IPS-15b (cell line): ENCODE data around the gene PLSCR2.
"Not testable (repeated sequence)": the region's sequence is repeated elsewhere in the genome, so short reads cannot be mapped to it uniquely, and the experiment has no call there.

Source experiments
- H3K27me3 ChIP-seq: one replicate; pipeline ENCODE4 v1.6.1; 2013; ENCODE audit warnings: low read length; ENCODE audit not compliant: control insufficient read depth, insufficient read depth
- H3K36me3 ChIP-seq: one replicate; pipeline ENCODE4 v1.6.1; 2013; ENCODE audit warnings: low read length; ENCODE audit not compliant: control insufficient read depth, insufficient read depth
- H3K4me1 ChIP-seq: one replicate; pipeline ENCODE4 v1.6.1; 2013; ENCODE audit warnings: mild to moderate bottlenecking, low read length; ENCODE audit not compliant: control insufficient read depth, insufficient read depth
- H3K4me3 ChIP-seq: one replicate; pipeline ENCODE4 v1.5.1; 2013; ENCODE audit warnings: low read depth, low read length
- H3K9ac ChIP-seq: one replicate; pipeline ENCODE4 v1.6.1; 2013; ENCODE audit warnings: low read depth, mild to moderate bottlenecking, low read length
- H3K9me3 ChIP-seq: one replicate; pipeline ENCODE4 v1.6.1; 2013; ENCODE audit warnings: mild to moderate bottlenecking, low read length; ENCODE audit not compliant: control insufficient read depth, insufficient read depth

Gene PLSCR2

DNA sequence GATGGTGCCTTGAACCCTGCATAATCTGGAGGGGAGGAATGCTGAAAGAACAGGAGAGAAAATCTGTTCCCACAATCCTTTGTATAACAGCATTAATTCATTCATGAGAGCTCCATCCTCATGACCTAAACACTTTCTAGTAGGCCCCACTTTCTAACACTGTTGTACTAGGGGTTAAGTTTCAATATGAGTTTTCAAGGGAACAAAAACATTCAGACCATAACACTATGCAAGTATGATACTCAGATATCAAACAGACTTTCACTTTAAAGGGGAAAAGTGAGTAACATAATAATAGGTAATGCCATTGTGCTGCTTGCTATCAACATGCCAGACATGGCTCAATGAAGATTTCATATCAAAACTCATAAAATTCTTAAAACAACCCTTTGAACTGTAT, 32.4 kb upstream of the PLSCR2 start:
- Histone ChIP-seq H3K4me1 (peaks cover 13% of the 10 kb centered on the region), H3K27me3 (no peaks in the 10 kb centered on the region), H3K9me3 (no peaks in the 10 kb centered on the region), H3K36me3 (no peaks in the 10 kb centered on the region), H3K9ac (no peak overlapping the region), H3K4me3 (no peak overlapping the region)

DNA sequence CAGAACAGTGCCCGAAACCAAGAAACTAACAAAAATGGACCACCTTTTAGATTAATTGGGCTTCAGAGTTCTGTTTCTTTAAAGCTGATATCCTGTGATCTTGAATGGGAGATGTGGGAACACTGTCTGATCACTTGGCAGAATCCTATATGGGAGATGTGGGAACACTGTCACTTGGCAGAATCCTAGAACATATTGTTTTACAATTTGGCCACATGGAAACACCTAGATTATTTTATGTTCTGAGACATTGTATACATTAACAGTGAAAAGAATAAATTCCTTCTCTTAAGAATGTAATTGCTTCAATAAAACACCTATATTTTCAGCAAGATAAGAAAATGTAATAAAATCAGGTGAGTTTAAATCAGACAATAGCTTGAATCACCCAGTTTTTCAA, 30.3 kb upstream of the PLSCR2 start:
- no peaks in the 10 kb centered on the region for H3K27me3 ChIP-seq
- no peak overlapping the region for H3K9ac ChIP-seq
- H3K4me1 ChIP-seq, result peaks cover 4% of the 10 kb centered on the region
- H3K4me3 ChIP-seq, result no peak overlapping the region
- no peaks in the 10 kb centered on the region for H3K36me3 ChIP-seq
- no peaks in the 10 kb centered on the region for H3K9me3 ChIP-seq

DNA sequence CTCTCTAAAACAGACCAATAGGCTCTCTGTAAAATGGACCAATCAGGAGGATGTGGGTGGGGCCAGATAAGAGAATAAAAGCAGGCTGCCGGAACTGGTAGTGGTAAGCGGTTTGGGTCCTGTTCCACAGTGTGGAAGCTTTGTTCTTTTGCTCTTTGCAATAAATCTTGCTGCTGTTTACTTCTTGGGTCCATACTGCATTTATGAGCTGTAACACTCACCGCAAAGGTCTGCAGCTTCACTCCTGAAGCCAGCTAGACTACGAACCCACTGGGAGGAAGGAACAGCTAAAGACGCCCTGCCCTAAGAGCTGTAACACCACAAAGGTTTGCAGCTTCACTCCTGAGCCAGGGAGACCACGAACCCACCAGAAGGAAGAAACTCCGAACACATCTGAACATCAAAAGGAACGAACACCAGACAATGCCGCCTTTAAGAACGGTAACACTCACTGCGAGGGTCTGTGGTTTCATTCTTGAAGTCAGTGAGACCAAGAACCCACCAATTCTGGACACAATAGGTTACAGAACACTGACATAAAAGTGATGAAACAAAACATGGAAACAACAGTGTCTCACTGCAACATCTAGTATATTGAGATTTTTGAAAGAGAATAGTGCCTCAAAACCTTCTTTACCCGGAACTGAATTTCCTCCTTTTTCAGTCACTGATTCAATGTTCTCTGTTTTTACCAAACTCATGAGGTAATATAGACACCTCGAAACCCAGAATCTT, 28.8 kb upstream of the PLSCR2 start:
- Histone ChIP-seq H3K9ac (no peak overlapping the region), H3K36me3 (no peaks in the 10 kb centered on the region), H3K27me3 (no peaks in the 10 kb centered on the region), H3K4me3 (no peak overlapping the region), H3K4me1 (peaks cover 3% of the 10 kb centered on the region), H3K9me3 (no peaks in the 10 kb centered on the region)

DNA sequence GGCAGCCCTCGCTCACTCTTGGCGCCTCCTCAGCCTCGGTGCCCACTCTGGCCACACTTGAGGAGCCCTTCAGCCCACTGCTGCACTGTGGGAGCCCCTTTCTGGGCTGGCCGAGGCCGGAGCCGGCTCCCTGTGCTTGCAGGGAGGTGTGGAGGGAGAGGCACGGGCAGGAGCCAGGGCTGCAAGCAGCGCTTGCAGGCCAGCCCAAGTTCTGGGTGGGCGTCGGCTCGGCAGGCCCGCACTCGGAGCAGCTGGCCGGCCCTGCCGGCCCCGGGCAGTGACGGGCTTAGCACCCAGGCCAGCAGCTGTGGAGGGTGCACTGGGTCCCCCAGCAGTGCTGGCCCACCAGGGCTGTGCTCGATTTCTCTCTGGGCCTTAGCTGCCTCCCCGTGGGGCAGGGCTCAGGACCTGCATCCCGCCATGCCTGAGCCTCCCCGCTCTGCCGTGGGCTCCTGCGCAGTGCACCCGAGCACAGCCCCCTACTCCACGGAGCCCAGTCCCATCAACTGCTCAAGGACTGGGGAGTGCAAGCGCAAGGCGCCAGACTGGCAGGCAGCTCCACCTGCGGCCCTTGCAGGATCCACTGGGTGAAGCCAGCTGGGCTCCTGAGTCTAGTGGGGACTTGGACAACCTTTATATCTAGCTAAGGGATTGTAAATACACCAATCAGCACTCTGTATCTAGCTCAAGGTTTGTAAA, 27.9 kb upstream of the PLSCR2 start:
- not testable (repeated sequence) for H3K9ac ChIP-seq, H3K4me3 ChIP-seq, H3K9me3 ChIP-seq, H3K27me3 ChIP-seq, H3K4me1 ChIP-seq, H3K36me3 ChIP-seq

DNA sequence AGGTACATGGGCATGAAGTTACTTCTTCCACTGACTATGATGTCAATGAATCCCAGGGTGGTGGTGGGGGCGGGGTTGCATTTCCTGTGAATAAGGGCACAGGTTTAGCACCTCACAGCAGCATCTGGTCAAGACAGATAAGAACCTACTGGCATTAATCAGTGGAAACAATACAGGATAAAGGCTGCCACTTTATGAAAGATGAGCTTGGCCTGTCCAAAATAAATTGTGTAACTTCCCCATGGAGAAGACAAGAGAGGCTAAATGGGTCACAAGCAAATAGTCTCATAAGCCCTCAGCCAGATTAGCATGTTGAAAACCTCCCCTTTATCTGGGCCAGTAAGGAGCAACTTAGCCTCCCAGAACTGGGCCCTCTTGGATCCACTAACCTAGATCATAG, 27.4 kb upstream of the PLSCR2 start:
- Histone ChIP-seq H3K9ac (no peak overlapping the region), H3K36me3 (no peaks in the 10 kb centered on the region), H3K9me3 (no peaks in the 10 kb centered on the region), H3K4me3 (no peak overlapping the region), H3K4me1 (peaks cover 3% of the 10 kb centered on the region), H3K27me3 (no peaks in the 10 kb centered on the region)

DNA sequence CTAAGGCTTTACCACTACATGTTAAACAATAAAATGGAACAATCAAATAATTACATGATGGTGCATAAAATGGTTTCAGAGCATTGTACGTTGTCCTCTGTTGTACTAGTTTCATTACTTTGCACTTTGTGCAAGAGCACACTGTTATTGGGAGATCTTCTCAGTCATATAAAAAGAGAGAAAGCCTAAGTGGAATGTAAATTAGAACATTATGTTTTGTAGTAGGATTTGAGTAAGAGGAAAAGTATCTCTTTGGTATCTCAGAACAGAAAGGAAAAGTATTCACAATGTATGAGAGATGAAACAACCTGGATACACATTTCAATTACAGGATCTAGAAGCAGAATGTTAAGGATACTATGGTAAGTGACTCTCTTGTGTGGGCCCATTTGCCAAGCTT, 26.9 kb upstream of the PLSCR2 start:
- Histone ChIP-seq H3K9ac (no peak overlapping the region), H3K36me3 (no peaks in the 10 kb centered on the region), H3K4me3 (no peak overlapping the region), H3K27me3 (no peaks in the 10 kb centered on the region), H3K9me3 (no peaks in the 10 kb centered on the region), H3K4me1 (peaks cover 3% of the 10 kb centered on the region)

DNA sequence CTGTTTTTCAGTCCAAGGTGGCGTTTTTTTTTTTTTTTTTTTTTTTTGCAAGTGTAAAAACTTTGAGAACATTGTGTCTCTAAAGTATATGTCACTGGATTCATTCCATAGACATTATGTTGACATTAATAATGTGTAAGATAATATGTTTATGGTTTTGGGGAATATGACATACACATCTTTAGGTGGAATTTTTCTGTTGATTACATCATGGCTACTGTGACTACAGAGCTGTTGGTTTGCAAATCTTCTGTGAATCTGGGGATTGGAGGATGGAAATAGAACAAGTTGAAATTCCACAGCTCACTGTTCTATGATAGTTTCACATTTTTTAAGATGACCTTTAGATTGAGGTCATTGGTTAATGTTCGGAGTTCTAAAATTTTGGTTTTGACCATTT, 24.4 kb upstream of the PLSCR2 start:
- Histone ChIP-seq H3K27me3 (no peaks in the 10 kb centered on the region), H3K9me3 (no peaks in the 10 kb centered on the region), H3K4me1 (peaks cover 3% of the 10 kb centered on the region), H3K4me3 (no peak overlapping the region), H3K36me3 (no peaks in the 10 kb centered on the region), H3K9ac (no peak overlapping the region)

DNA sequence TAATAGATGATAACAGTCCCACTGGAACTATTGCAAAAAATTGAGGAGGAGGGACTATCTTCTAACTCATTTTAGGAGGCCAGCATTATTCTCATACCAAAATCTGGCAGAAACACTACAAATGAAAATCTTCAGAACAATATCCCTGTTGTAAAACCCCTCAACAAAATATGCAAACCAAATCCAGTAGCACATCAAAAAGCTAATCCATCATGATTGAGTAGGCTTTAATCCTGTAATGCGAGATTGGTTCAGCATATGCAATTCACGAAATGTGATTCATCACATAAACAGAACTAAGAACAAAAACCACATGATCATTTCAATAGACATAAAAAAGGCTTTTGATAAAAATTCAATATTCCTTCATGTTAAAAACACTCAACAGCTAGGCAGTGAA, 23.9 kb upstream of the PLSCR2 start:
- Histone ChIP-seq H3K4me3 (no peak overlapping the region), H3K36me3 (no peaks in the 10 kb centered on the region), H3K27me3 (no peaks in the 10 kb centered on the region), H3K9me3 (no peaks in the 10 kb centered on the region), H3K4me1 (peaks cover 3% of the 10 kb centered on the region), H3K9ac (no peak overlapping the region)

DNA sequence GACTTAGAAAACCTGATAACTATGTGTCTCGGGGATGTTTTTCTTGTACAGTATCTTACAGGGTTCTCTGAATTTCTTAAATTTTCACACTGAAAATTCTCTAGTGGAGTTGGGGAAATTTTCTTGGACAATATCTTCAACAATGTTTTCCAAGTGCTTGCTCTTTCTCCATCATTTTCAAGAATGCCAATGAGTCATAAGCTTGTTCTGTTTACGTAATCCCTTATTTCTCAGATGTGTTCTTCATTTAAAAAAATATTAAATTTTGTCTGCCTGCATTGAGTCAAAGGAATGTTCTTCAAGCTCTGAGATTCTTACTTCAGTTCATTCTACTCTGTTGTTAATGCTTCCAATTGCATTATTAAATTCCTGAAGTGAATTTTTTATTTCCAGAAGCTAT, 21.9 kb upstream of the PLSCR2 start:
- Histone ChIP-seq H3K4me1 (peaks cover 3% of the 10 kb centered on the region), H3K4me3 (no peak overlapping the region), H3K27me3 (no peaks in the 10 kb centered on the region), H3K36me3 (no peaks in the 10 kb centered on the region), H3K9me3 (no peaks in the 10 kb centered on the region), H3K9ac (no peak overlapping the region)

DNA sequence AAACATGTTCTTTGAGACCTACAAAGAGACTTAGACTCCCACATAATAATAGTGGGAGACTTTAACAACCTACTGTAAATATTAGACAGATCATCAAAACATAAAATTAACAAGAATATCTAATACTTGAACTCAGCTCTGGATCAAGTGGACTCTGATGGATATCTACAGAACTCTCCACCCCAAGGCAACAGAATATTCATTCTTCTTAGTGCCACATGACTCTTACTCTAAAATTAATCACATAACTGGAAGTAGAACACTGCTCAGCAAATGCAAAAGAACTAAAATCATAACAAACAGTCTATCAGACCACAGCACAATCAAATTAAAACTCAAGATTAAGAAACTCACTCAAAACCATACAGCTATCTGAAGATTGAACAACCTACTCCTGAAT, 15.9 kb upstream of the PLSCR2 start:
- no peak overlapping the region for H3K4me3 ChIP-seq
- no peak overlapping the region for H3K9ac ChIP-seq
- no peaks in the 10 kb centered on the region for H3K27me3 ChIP-seq
- no peaks in the 10 kb centered on the region for H3K9me3 ChIP-seq
- H3K36me3 ChIP-seq, result no peaks in the 10 kb centered on the region
- no peaks in the 10 kb centered on the region for H3K4me1 ChIP-seq

DNA sequence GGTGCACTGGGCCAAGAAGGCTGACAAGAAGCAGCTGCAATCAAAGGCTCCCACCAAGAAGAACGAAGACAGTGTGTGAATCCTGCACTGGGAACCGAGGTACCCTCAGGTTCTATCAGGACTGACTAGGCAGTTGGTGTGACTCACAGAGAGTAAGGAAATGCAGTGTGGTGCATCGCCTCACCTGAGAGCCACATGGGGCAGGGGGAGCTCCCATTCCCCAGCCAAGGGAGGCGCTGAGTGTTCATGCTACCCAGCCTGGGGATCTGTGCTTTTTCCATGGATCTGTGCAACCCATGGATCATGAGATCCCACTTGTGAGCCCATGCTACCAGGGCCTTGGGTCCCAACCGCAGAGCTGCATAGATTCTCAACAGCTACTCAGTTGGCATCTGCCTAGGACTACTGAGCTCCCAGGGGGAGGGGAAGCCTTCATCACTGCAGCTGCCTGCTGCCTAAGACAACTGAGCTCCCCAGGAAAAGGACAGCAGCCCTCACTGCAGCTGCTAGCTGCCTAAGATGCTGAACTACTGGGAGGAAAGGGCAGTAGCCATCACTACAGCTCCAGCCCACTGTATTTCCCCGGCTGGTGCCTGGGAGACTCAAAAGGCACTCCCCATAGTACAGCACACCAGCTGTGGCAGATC, 6.9 kb upstream of the PLSCR2 start:
- H3K27me3 ChIP-seq, result no peaks in the 10 kb centered on the region
- peaks cover 3% of the 10 kb centered on the region for H3K4me1 ChIP-seq
- H3K9ac ChIP-seq, result no peak overlapping the region
- no peaks in the 10 kb centered on the region for H3K9me3 ChIP-seq
- no peak overlapping the region for H3K4me3 ChIP-seq
- H3K36me3 ChIP-seq, result no peaks in the 10 kb centered on the region

DNA sequence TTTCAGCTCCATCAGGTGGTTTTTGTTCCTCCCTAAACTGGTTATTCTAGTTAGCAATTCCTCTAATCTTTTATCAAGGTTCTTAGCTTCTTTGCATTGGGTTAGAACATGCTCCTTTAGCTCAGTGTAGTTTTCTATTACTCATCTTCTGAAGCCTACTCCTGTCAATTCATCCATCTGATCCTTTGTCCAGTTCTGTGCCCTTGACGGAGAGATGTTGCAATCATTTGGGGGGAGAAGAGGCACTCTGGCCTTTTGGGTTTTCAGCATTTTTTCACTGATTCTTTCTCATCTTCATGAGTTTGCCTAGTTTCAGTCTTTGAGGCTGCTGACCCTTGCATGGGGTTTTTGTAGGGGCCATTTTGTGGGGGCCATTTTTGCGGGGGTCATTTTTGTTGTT, 5.6 kb upstream of the PLSCR2 start:
- H3K36me3 ChIP-seq, H3K4me1 ChIP-seq, H3K9ac ChIP-seq, H3K27me3 ChIP-seq, H3K9me3 ChIP-seq, H3K4me3 ChIP-seq: not testable (repeated sequence)
